ENCODE measurements around the gene ROCK2. TPM values are rescaled to one million over a fixed set of nuclear protein-coding genes. Genes with fewer than 3 reads are reported as not detected.
A peak's percentile ranks its signal among the peaks of the same experiment; 100 is the strongest.

The ROCK2 gene
- total and polyA plus RNA-seq, 2 of the 8 experiments (the other 6 are each of a cell fraction or from before 2014, with no cell fraction given): 2.7 to 29.0 TPM

DNA sequence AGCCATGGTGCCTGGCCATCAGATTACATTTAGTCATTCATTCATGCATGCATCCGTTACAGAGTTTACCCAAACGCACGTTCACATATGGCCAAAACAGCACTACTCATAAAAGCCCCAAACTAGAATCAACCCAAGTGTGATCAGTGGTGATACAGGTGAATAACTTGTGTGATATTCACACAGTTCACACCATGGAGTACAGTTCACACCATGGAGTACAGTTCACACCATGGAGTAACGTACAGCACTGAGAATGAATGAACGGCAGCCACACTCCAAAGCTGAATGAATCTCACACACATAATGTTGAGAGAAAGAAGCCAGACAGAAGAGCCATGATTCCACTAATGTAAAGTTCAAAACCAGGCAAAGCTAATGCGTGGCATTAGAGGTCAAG is 201.4 kb downstream of the ROCK2 start:
- peaks cover 4 to 5% of the 10 kb centered on the region in 2 experiments; a peak in 3 of 4 replicates for H3K9me3 ChIP-seq (ENCODE audit: insufficient read depth in 2 of 2, low read depth in 1 of 2, low read length in 1 of 2)
- H2BK12ac ChIP-seq (ENCODE audit: low read depth, low read length): no peak overlapping the region

More for the DNA sequence above, 201.4 kb downstream of the ROCK2 start:
- Histone ChIP-seq H4K91ac (replicated peaks; ENCODE audit: insufficient read length, low read length) (no peak overlapping the region), H3K9ac (replicated peaks in 1 of 4; ENCODE audit: extremely low read depth in 1 of 4, low read depth in 3 of 4, low read length in 3 of 4) (no peak overlapping the region), H3K4me3 (ENCODE audit: extremely low read depth in 1 of 4, insufficient read depth in 2 of 4, low read depth in 3 of 4, low read length in 4 of 4) (no peak overlapping the region), H2BK120ac (replicated peaks; ENCODE audit: low read depth, low read length) (no peak overlapping the region), H4K5ac (ENCODE audit: insufficient read length, low read depth, low read length) (no peak overlapping the region), H3K4me1 (replicated peaks in 1 of 4; ENCODE audit: control insufficient read depth in 3 of 4, insufficient read depth in 4 of 4, low read length in 3 of 4) (no peaks in the 10 kb centered on the region), H4K8ac (ENCODE audit: extremely low read depth, insufficient read depth, low read length) (no peak overlapping the region), H2AK5ac (ENCODE audit: low read depth, low read length) (no peak overlapping the region), H3K27me3 (replicated peaks in 1 of 4; ENCODE audit: control insufficient read depth in 3 of 4, extremely low read depth in 1 of 4, insufficient read depth in 3 of 4, low read length in 3 of 4) (no peaks in the 10 kb centered on the region; a peak in 1 of 7 replicates), H3K56ac (replicated peaks; ENCODE audit: insufficient read length, low read depth, low read length) (no peak overlapping the region), H3K4me2 (ENCODE audit: insufficient read depth in 1 of 2, low read depth in 2 of 2, low read length in 2 of 2) (no peak overlapping the region), H3K79me1 (ENCODE audit: low read depth, low read length) (no peaks in the 10 kb centered on the region), H3K4ac (replicated peaks; ENCODE audit: insufficient read length, low read depth, low read length) (no peak overlapping the region), H4K20me1 (replicated peaks in 1 of 2; ENCODE audit: control insufficient read depth in 1 of 2, insufficient read depth in 2 of 2, low read length in 2 of 2) (no peaks in the 10 kb centered on the region), H3K18ac (ENCODE audit: extremely low read depth, low read length) (no peak overlapping the region), H3K27ac (ENCODE audit: low read depth, low read length) (no peak overlapping the region), H2BK15ac (ENCODE audit: low read length) (no peak overlapping the region), H2AFZ (ENCODE audit: low read length) (no peak overlapping the region), H3K23ac (ENCODE audit: insufficient read length) (no peak overlapping the region), H2BK5ac (ENCODE audit: low read depth, low read length) (no peak overlapping the region), H3K23me2 (ENCODE audit: low read depth, low read length) (no peaks in the 10 kb centered on the region), H2BK20ac (ENCODE audit: low read length) (no peak overlapping the region), H3K79me2 (ENCODE audit: control insufficient read depth in 1 of 2, insufficient read depth in 2 of 2, low read length in 2 of 2) (no peaks in the 10 kb centered on the region), H3K14ac (ENCODE audit: insufficient read length) (no peak overlapping the region), H3K36me3 (ENCODE audit: control insufficient read depth in 2 of 4, insufficient read depth in 4 of 4, low read length in 3 of 4) (no peaks in the 10 kb centered on the region)
- DNase-seq (ENCODE audit: low read depth in 1 of 2, low spot score in 2 of 2): no peak
- TF ChIP-seq JUND (IDR thresholded peaks at IDR 0.05; ENCODE audit: low read length) (no peak), BACH1 (IDR thresholded peaks at IDR 0.05; ENCODE audit: low read length) (peak; percentile 83)
- CTCF ChIA-PET (ENCODE audit: partially characterized antibody): interaction anchor here (0.7 to 2.3 kb wide), 7 partner anchors 8 to 300 kb away, joined by 3 to 21 read pairs (median 5); a partner anchor contains a TSS
- POLR2A ChIA-PET (ENCODE audit: partially characterized antibody): interaction anchor here (2.4 kb wide), 1 partner anchor 11 kb away, joined by 5 read pairs; no protein-coding TSS in a partner anchor
- no peak for FAIRE-seq
- 92% methylated on average over 6 of the region's 6 CpGs; no CpG with 5 or more reads in 1 of the 2 experiments for WGBS, 2 experiments (ENCODE audit: extremely low coverage in 1 of 2, insufficient coverage in 1 of 2, insufficient read length in 1 of 2, insufficient replicate concordance in 2 of 2, low coverage in 1 of 2, low lambda C conversion rate in 2 of 2, missing lambda C conversion rate in 1 of 2)

All from H1 (cell line).